ENCODE data around the gene SLC48A1. TPM values are rescaled to one million over a fixed set of nuclear protein-coding genes. Genes with fewer than 3 reads are reported as not detected.

SLC48A1 gene
- polyA plus RNA-seq, 3 donors from 2014 or later: 0.54 to 5.6 (median 3.1) TPM

Other genes with a start within 250 kb of the SLC48A1 start
- 10 to 100 TPM; 16.8 to 38.1 (median 23.1) TPM for gene RPAP3, start 67.2 kb upstream of the SLC48A1 start, polyA plus RNA-seq
- gene ENDOU, start 47.7 kb upstream of the SLC48A1 start, polyA plus RNA-seq: not detected
- under 1 TPM in 1 of 3 donors, not detected in 2; 0.25 TPM for gene RAPGEF3, start 14.4 kb upstream of the SLC48A1 start, polyA plus RNA-seq
- 10 to 100 TPM in 2 of 3 donors, 1 to 10 TPM in 1; 5.9 to 29.1 (median 11.5) TPM for gene HDAC7, start 46.7 kb downstream of the SLC48A1 start, polyA plus RNA-seq
- gene VDR, start 131.8 kb downstream of the SLC48A1 start, polyA plus RNA-seq: under 1 TPM in 1 of 3 donors, not detected in 2; 0.04 TPM
- gene TMEM106C, start 190.4 kb downstream of the SLC48A1 start, polyA plus RNA-seq: 10 to 100 TPM; 56.9 to 73.5 (median 62.6) TPM
- not detected for gene COL2A1, start 231.2 kb downstream of the SLC48A1 start, polyA plus RNA-seq